ENCODE results near the gene NDFIP1. TPM values are rescaled to one million over a fixed set of nuclear protein-coding genes. Genes with fewer than 3 reads are reported as not detected.

The NDFIP1 gene
- total RNA-seq, 1 experiment from 2014 or later: 49.3 TPM

GRCh38 chr5:142166754-142167153 is 58.2 kb downstream of the NDFIP1 start:
- no peak overlapping the region for H3K27ac ChIP-seq (ENCODE audit: low read depth, low read length, poor library complexity, severe bottlenecking)
- DNase-seq (ENCODE audit: low spot score): no peak
- BruUV-seq (replicated peaks): no TSS peak
- H3K36me3 ChIP-seq (ENCODE audit: insufficient read depth, low read length, poor library complexity, severe bottlenecking): no peaks in the 10 kb centered on the region
- peaks cover 9% of the 10 kb centered on the region for H3K4me1 ChIP-seq (ENCODE audit: insufficient read depth, low read length, poor library complexity, severe bottlenecking)
- TF ChIP-seq EZH2 (IDR thresholded peaks at IDR 0.05; ENCODE audit: borderline replicate concordance, low read depth, low read length, poor library complexity, severe bottlenecking) (no peak), CTCF (conservative IDR thresholded peaks at IDR 0.05; ENCODE audit: low read depth, low read length) (no peak)
- H3K9me3 ChIP-seq (ENCODE audit: low read depth, low read length, poor library complexity, severe bottlenecking): no peaks in the 10 kb centered on the region
- no peaks in the 10 kb centered on the region for H3K27me3 ChIP-seq (replicated peaks; ENCODE audit: insufficient read depth, low read depth, low read length, poor library complexity)
- CTCF ChIA-PET: interaction anchor here (1.1 kb wide), 1 partner anchor 381 kb away, joined by 6 read pairs; no protein-coding TSS in a partner anchor
- POLR2A ChIA-PET (ENCODE audit: low non-redundant PET): no interaction called here
- no peak overlapping the region for H3K4me3 ChIP-seq (ENCODE audit: low read depth, low read length, poor library complexity, severe bottlenecking)
- intact Hi-C loops (cut with micrococcal nuclease; ENCODE audit: unreplicated experiment): no loop called here

GRCh38 chr5:142167458-142167857 is 58.9 kb downstream of the NDFIP1 start:
- H3K4me3 ChIP-seq (ENCODE audit: low read depth, low read length, poor library complexity, severe bottlenecking): no peak overlapping the region
- TF ChIP-seq EZH2 (IDR thresholded peaks at IDR 0.05; ENCODE audit: borderline replicate concordance, low read depth, low read length, poor library complexity, severe bottlenecking): no peak
- TF ChIP-seq CTCF (conservative IDR thresholded peaks at IDR 0.05; ENCODE audit: low read depth, low read length): peak; percentile 41
- intact Hi-C loops (cut with micrococcal nuclease; ENCODE audit: unreplicated experiment): no loop called here
- no peak overlapping the region for H3K27ac ChIP-seq (ENCODE audit: low read depth, low read length, poor library complexity, severe bottlenecking)
- H3K36me3 ChIP-seq (ENCODE audit: insufficient read depth, low read length, poor library complexity, severe bottlenecking): no peaks in the 10 kb centered on the region
- BruUV-seq (replicated peaks): no TSS peak
- CTCF ChIA-PET: interaction anchor here (0.6 to 1.1 kb wide), 2 partner anchors 381 to 384 kb away, joined by 4 to 6 read pairs; no protein-coding TSS in a partner anchor
- H3K27me3 ChIP-seq (replicated peaks; ENCODE audit: insufficient read depth, low read depth, low read length, poor library complexity): no peaks in the 10 kb centered on the region
- peaks cover 9% of the 10 kb centered on the region for H3K4me1 ChIP-seq (ENCODE audit: insufficient read depth, low read length, poor library complexity, severe bottlenecking)
- DNase-seq (ENCODE audit: low spot score): no peak
- no peaks in the 10 kb centered on the region for H3K9me3 ChIP-seq (ENCODE audit: low read depth, low read length, poor library complexity, severe bottlenecking)
- POLR2A ChIA-PET (ENCODE audit: low non-redundant PET): no interaction called here

GRCh38 chr5:142168365-142168764 is 59.8 kb downstream of the NDFIP1 start:
- intact Hi-C loops (cut with micrococcal nuclease; ENCODE audit: unreplicated experiment): no loop called here
- CTCF ChIA-PET: no interaction called here
- POLR2A ChIA-PET (ENCODE audit: low non-redundant PET): no interaction called here
- H3K9me3 ChIP-seq (ENCODE audit: low read depth, low read length, poor library complexity, severe bottlenecking): no peaks in the 10 kb centered on the region
- no peak for TF ChIP-seq EZH2 (IDR thresholded peaks at IDR 0.05; ENCODE audit: borderline replicate concordance, low read depth, low read length, poor library complexity, severe bottlenecking)
- TF ChIP-seq CTCF (conservative IDR thresholded peaks at IDR 0.05; ENCODE audit: low read depth, low read length): no peak
- no peak for DNase-seq (ENCODE audit: low spot score)
- H3K27me3 ChIP-seq (replicated peaks; ENCODE audit: insufficient read depth, low read depth, low read length, poor library complexity): no peaks in the 10 kb centered on the region
- H3K27ac ChIP-seq (ENCODE audit: low read depth, low read length, poor library complexity, severe bottlenecking): no peak overlapping the region
- BruUV-seq (replicated peaks): no TSS peak
- H3K4me3 ChIP-seq (ENCODE audit: low read depth, low read length, poor library complexity, severe bottlenecking): no peak overlapping the region
- no peaks in the 10 kb centered on the region for H3K36me3 ChIP-seq (ENCODE audit: insufficient read depth, low read length, poor library complexity, severe bottlenecking)
- peaks cover 9% of the 10 kb centered on the region for H3K4me1 ChIP-seq (ENCODE audit: insufficient read depth, low read length, poor library complexity, severe bottlenecking)
